GM23248 (cell line): ENCODE measurements around the gene TPCN1. TPM values are rescaled to one million over a fixed set of nuclear protein-coding genes. Genes with fewer than 3 reads are reported as not detected.

Source experiments
- DNase-seq: peaks from one replicate; pipeline ENCODE4 v3.0.0-alpha.2; 2015
- H2AFZ ChIP-seq: fragments of 200-600 bp; sonication (generic); 2 replicates; pipeline ENCODE4 v1.6.1; 2016; ENCODE audit warnings: antibody characterized with exemption
- H3F3A ChIP-seq: fragments of 200-600 bp; sonication (generic); 2 replicates; pipeline ENCODE4 v1.6.1; 2016; ENCODE audit warnings: mild to moderate bottlenecking, antibody characterized with exemption, mixed run types; ENCODE audit not compliant: insufficient read depth
- H3K27ac ChIP-seq: fragments of 200-600 bp; sonication (generic); 2 replicates; pipeline ENCODE4 v1.5.1; 2016; ENCODE audit warnings: mild to moderate bottlenecking
- H3K27me3 ChIP-seq: fragments of 200-600 bp; sonication (generic); replicated peaks from 2 replicates; pipeline ENCODE4 v1.6.1; 2016; ENCODE audit warnings: mild to moderate bottlenecking; ENCODE audit not compliant: insufficient read depth
- H3K36me3 ChIP-seq: fragments of 200-600 bp; sonication (generic); 2 replicates; pipeline ENCODE4 v1.6.1; 2016; ENCODE audit warnings: low read depth, mild to moderate bottlenecking
- H3K4me1 ChIP-seq: fragments of 200-600 bp; sonication (generic); 2 replicates; pipeline ENCODE4 v1.6.1; 2016; ENCODE audit warnings: mild to moderate bottlenecking; ENCODE audit not compliant: insufficient read depth
- H3K4me2 ChIP-seq: fragments of 200-600 bp; sonication (generic); one replicate; pipeline ENCODE4 v1.6.1; 2016; ENCODE audit warnings: mild to moderate bottlenecking; ENCODE audit not compliant: unreplicated experiment
- H3K4me3 ChIP-seq: fragments of 200-600 bp; sonication (generic); 2 replicates; pipeline ENCODE4 v1.5.1; 2016; ENCODE audit warnings: mild to moderate bottlenecking
- H3K79me2 ChIP-seq: fragments of 200-600 bp; sonication (generic); 2 replicates; pipeline ENCODE4 v1.6.1; 2016; ENCODE audit warnings: mild to moderate bottlenecking; ENCODE audit not compliant: insufficient read depth
- H3K9ac ChIP-seq: fragments of 200-600 bp; sonication (generic); 2 replicates; pipeline ENCODE4 v1.6.1; 2016; ENCODE audit warnings: mild to moderate bottlenecking
- H3K9me2 ChIP-seq: fragments of 200-600 bp; sonication (generic); 2 replicates; pipeline ENCODE4 v1.6.1; 2016; ENCODE audit warnings: mixed run types, mild to moderate bottlenecking, moderate library complexity; ENCODE audit not compliant: insufficient read depth
- H3K9me3 ChIP-seq: fragments of 200-600 bp; sonication (generic); one replicate; pipeline ENCODE4 v1.6.1; 2017; ENCODE audit warnings: low read depth
- H4K20me1 ChIP-seq: fragments of 200-600 bp; sonication (generic); 2 replicates; pipeline ENCODE4 v1.6.0; 2016; ENCODE audit not compliant: insufficient read depth
- EZH2 ChIP-seq: fragments of 200-600 bp; sonication (generic); IDR thresholded peaks from 2 replicates; pipeline ENCODE4 v1.6.1; 2018; ENCODE audit warnings: antibody characterized with exemption, mild to moderate bottlenecking; ENCODE audit not compliant: insufficient read depth, poor library complexity, severe bottlenecking
- EZH2phosphoT487 ChIP-seq: fragments of 200-600 bp; sonication (generic); IDR thresholded peaks from 2 replicates; pipeline ENCODE4 v1.6.1; 2018; ENCODE audit warnings: antibody characterized with exemption, moderate library complexity, mild to moderate bottlenecking, low read depth; ENCODE audit not compliant: insufficient read depth
- WGBS, 2 experiments: methylation state at CpG; one replicate each; pipeline ENCODE4 v1.1.6; 2015 to 2017; ENCODE audit warnings: low lambda C conversion rate in 2 of 2, low coverage in 1 of 2; ENCODE audit errors: missing lambda C conversion rate in 2 of 2; 5-methylcytosine and 5-hydroxymethylcytosine counted together
- in situ Hi-C: fragments of 300-500 bp; cut with MboI; formaldehyde crosslinking; loops from 2 replicates; pipeline ENCODE4 v1.15.0; 2020
- polyA plus RNA-seq: library from polyadenylated mRNA; unstranded; fragments of >200 nt; fragmentation: Nextera tagmentation; extraction: Ambion mirVana; gene quantifications from 2 replicates; pipeline ENCODE4 v1.2.1, GENCODE V29; 2016
- total RNA-seq: library from RNA; depleted of rRNA; stranded (reverse); fragments of >200 nt; shearing (Covaris generic); gene quantifications from 2 replicates; pipeline ENCODE4 v1.2.3, GENCODE V29; 2014

TPCN1 gene
- total and polyA plus RNA-seq, 2 experiments from 2014 or later = 9.0 to 15.9 TPM

- WGBS, 2 experiments = 81 to 95% methylated on average over 2 of the region's 2 CpGs
- peak overlapping the region; percentile 44 for H3K27ac ChIP-seq
- H3K79me2 ChIP-seq = no peaks in the 10 kb centered on the region
Observed at GRCh38 chr12:113322343-113322742, 101.1 kb downstream of the TPCN1 start.

DNA sequence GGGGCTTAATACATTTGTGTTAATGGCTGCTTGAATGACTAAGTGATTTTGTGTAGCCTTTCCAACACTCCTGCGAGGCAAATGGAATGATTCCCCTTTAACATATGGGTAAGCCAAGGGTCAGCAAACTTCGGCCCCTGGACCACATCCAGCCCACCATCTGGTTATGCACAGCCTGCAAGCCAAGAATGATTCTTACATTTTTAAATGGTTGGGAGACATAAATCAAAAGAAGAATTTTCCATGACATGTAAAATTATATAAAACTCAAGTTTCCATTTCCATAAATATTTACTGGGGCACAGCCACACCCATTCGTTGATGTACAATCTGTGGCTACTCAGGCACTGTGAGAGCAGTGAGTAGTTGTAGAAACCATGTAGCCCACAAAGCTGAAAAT is 104.7 kb downstream of the TPCN1 start:
- no peak for TF ChIP-seq EZH2
- TF ChIP-seq EZH2phosphoT487 = no peak
- no peak overlapping the region for H3K4me3 ChIP-seq
- H3F3A ChIP-seq = peaks cover 18% of the 10 kb centered on the region; the same call in 1 of the 2 replicates
- H3K9me2 ChIP-seq = no peaks in the 10 kb centered on the region
- H3K4me2 ChIP-seq = no peak overlapping the region
- H3K9me3 ChIP-seq = no peaks in the 10 kb centered on the region
- no peaks in the 10 kb centered on the region for H3K27me3 ChIP-seq
- no peak overlapping the region for H3K9ac ChIP-seq
- H4K20me1 ChIP-seq = no peaks in the 10 kb centered on the region
- DNase-seq = peak; percentile 55
- H3K27ac ChIP-seq = peak overlapping the region; percentile 1
- 15 to 25% methylated on average over 3 of the region's 3 CpGs for WGBS, 2 experiments
- peaks cover 4% of the 10 kb centered on the region; the same call in 1 of the 2 replicates for H3K4me1 ChIP-seq
- no peaks in the 10 kb centered on the region for H3K36me3 ChIP-seq
- in situ Hi-C loops = no loop called here
- H2AFZ ChIP-seq = no peak overlapping the region
- H3K79me2 ChIP-seq = no peaks in the 10 kb centered on the region

More at GRCh38 chr12:113322343-113322742, 101.1 kb downstream of the TPCN1 start:
- H3K9me3 ChIP-seq = no peaks in the 10 kb centered on the region
- no peak overlapping the region for H3K4me2 ChIP-seq
- peaks cover 4% of the 10 kb centered on the region; the same call in 1 of the 2 replicates for H3K4me1 ChIP-seq
- peaks cover 18% of the 10 kb centered on the region; the same call in 1 of the 2 replicates for H3F3A ChIP-seq
- DNase-seq = peak; percentile 83
- in situ Hi-C loops = no loop called here
- H3K4me3 ChIP-seq = no peak overlapping the region
- H3K9me2 ChIP-seq = no peaks in the 10 kb centered on the region
- no peak overlapping the region for H3K9ac ChIP-seq
- TF ChIP-seq EZH2phosphoT487 (no peak), EZH2 (no peak)
- H4K20me1 ChIP-seq = no peaks in the 10 kb centered on the region
- no peaks in the 10 kb centered on the region for H3K27me3 ChIP-seq
- no peak overlapping the region for H2AFZ ChIP-seq
- no peaks in the 10 kb centered on the region for H3K36me3 ChIP-seq

DNA sequence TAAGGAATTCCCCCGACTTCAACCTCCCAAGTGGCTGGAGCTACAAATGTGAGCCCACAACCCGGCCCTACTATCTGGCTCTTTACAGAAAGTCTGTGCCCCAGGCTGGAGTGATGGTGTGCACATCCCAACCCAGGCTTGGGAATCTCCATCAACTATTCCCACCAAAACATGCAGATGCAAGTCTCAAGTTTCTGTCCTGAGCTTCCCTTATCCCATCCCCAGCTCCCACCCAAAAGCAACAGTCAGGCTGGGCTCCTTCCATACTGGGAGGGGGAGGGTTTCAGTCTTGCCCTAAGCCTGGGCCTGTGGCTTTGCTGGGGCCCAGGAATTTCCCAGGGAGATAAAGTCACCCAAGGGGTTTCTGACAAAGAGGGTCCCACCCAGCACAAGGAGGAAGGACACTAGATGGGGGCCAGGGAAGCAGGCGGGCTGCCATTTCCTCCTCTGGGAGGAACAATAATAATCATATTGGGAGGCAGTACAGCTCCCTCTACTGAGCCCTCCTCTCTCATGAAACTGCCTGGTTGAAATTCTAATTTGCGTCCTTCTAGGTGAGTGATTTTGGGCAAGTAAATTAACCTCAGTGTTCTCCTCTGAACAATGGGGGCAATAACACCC is 105.6 kb downstream of the TPCN1 start:
- WGBS, 2 experiments = 61% methylated on average over 4 of the region's 4 CpGs
- no peaks in the 10 kb centered on the region for H3K36me3 ChIP-seq
- no peaks in the 10 kb centered on the region for H3K79me2 ChIP-seq
- H3K9me3 ChIP-seq = no peaks in the 10 kb centered on the region
- TF ChIP-seq EZH2phosphoT487 (no peak), EZH2 (no peak)
- H4K20me1 ChIP-seq = no peaks in the 10 kb centered on the region
- no peaks in the 10 kb centered on the region for H3K27me3 ChIP-seq
- no peak overlapping the region for H2AFZ ChIP-seq
- H3K9ac ChIP-seq = no peak overlapping the region
- DNase-seq = no peak
- H3K4me3 ChIP-seq = no peak overlapping the region
- peaks cover 18% of the 10 kb centered on the region; the same call in 1 of the 2 replicates for H3F3A ChIP-seq
- no peak overlapping the region for H3K27ac ChIP-seq
- peaks cover 4% of the 10 kb centered on the region; the same call in 1 of the 2 replicates for H3K4me1 ChIP-seq
- H3K4me2 ChIP-seq = no peak overlapping the region
- H3K9me2 ChIP-seq = no peaks in the 10 kb centered on the region
- in situ Hi-C loops = no loop called here

DNA sequence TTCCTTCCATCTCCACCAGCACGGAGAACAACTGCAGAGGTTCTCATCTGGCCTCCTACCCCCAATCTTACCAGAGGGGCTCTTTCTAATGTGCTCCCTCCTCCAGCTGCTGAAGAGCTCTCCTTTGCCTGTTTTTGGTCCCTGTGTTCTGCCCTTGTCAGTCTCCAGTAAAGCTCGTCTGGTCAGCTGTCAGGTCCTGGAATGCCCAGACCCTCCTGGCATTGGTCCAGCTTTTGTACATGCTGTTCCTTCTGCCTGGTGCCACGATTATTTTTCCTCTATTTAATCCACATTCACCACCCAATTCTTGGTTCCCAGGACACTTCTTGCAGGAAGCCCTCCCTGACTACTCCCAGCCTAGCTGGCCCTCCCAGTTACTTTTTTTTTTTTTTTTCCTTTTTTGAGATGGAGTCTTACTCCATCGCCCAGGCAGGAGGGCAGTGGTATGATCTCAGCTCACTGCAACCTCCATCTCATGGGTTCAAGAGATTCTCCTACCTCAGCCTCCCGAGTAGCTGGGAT is 107.2 kb downstream of the TPCN1 start:
- Histone ChIP-seq H3K4me1 (peaks cover 4% of the 10 kb centered on the region; the same call in 1 of the 2 replicates), H3K27me3 (no peaks in the 10 kb centered on the region), H3K9me3 (no peaks in the 10 kb centered on the region), H3F3A (0 out of 2 replicates have a peak, but pooled peaks cover 14% of the 10 kb centered on the region), H3K4me2 (no peak overlapping the region), H2AFZ (no peak overlapping the region), H3K9me2 (no peaks in the 10 kb centered on the region), H3K9ac (no peak overlapping the region), H3K27ac (no peak overlapping the region), H3K4me3 (no peak overlapping the region), H4K20me1 (no peaks in the 10 kb centered on the region), H3K79me2 (no peaks in the 10 kb centered on the region), H3K36me3 (no peaks in the 10 kb centered on the region)
- in situ Hi-C loops = no loop called here
- TF ChIP-seq EZH2phosphoT487 (no peak), EZH2 (no peak)
- WGBS, 2 experiments = 84 to 86% methylated on average over 5 of the region's 5 CpGs
- DNase-seq = no peak
